PC-9 (cell line): ENCODE results near the gene IL22. TPM values are rescaled to one million over a fixed set of nuclear protein-coding genes. Genes with fewer than 3 reads are reported as not detected.

ENCODE experiments used
- BruUV-seq: library from RNA; stranded (reverse); fragments of 400-500 nt; replicated peaks from 2 replicates; lab custom pipeline; 2021; lab: Mats Ljungman, UMichigan
- CTCF ChIA-PET: fragments of 300-600 bp; sonication (Branson Sonifier 250); formaldehyde crosslinking; loops from one replicate; lab custom pipeline; 2022; ENCODE audit warnings: antibody characterized with exemption; lab: Charles Lee
- POLR2A ChIA-PET: fragments of 300-600 bp; sonication (Branson Sonifier 250); formaldehyde crosslinking; loops from one replicate; lab custom pipeline; 2022; ENCODE audit warnings: antibody characterized with exemption; ENCODE audit not compliant: unreplicated experiment; lab: Charles Lee
- DNase-seq, 2 experiments: peaks; one replicate each; pipeline versions ENCODE4 v3.0.0 to v3.0.0-alpha.2; 2015 to 2022; ENCODE audit warnings: mixed read lengths in 1 of 2
- H2AFZ ChIP-seq: fragments of 200-600 bp; sonication (generic); 2 replicates; pipeline ENCODE4 v1.8.1; 2017; ENCODE audit warnings: antibody characterized with exemption
- H3F3A ChIP-seq: fragments of 200-600 bp; sonication (generic); 2 replicates; pipeline ENCODE4 v1.8.1; 2017; ENCODE audit warnings: antibody characterized with exemption, mild to moderate bottlenecking, low read depth; ENCODE audit not compliant: insufficient read depth
- H3K27ac ChIP-seq: fragments of 200-600 bp; sonication (generic); 2 replicates; pipeline ENCODE4 v1.6.1; 2016; ENCODE audit warnings: mixed run types
- H3K27me3 ChIP-seq: fragments of 200-600 bp; sonication (generic); 2 replicates; pipeline ENCODE4 v1.6.1; 2016; ENCODE audit warnings: low read depth, mixed run types; ENCODE audit not compliant: insufficient read depth
- H3K36me3 ChIP-seq: fragments of 200-600 bp; sonication (generic); 2 replicates; pipeline ENCODE4 v1.6.1; 2016; ENCODE audit warnings: low read depth, mixed run types
- H3K4me1 ChIP-seq: fragments of 200-600 bp; sonication (generic); replicated peaks from 2 replicates; pipeline ENCODE4 v1.6.1; 2016; ENCODE audit warnings: mixed run types; ENCODE audit not compliant: insufficient read depth
- H3K4me2 ChIP-seq: fragments of 200-600 bp; sonication (generic); 2 replicates; pipeline ENCODE4 v1.6.1; 2017; ENCODE audit warnings: mixed run types
- H3K4me3 ChIP-seq: fragments of 200-600 bp; sonication (generic); 2 replicates; pipeline ENCODE4 v1.6.1; 2016; ENCODE audit warnings: mixed run types
- H3K79me2 ChIP-seq: fragments of 200-600 bp; sonication (generic); 2 replicates; pipeline ENCODE4 v1.6.1; 2017; ENCODE audit warnings: low read depth, mixed run types
- H3K9me2 ChIP-seq: fragments of 200-600 bp; sonication (generic); 2 replicates; pipeline ENCODE4 v1.8.1; 2017; ENCODE audit warnings: mild to moderate bottlenecking; ENCODE audit not compliant: insufficient read depth
- H3K9me3 ChIP-seq: fragments of 200-600 bp; sonication (generic); 2 replicates; pipeline ENCODE4 v1.8.1; 2016; ENCODE audit warnings: low read depth; ENCODE audit not compliant: insufficient read depth
- H4K20me1 ChIP-seq: fragments of 200-600 bp; sonication (generic); 2 replicates; pipeline ENCODE4 v1.8.1; 2017; ENCODE audit not compliant: insufficient read depth
- EZH2 ChIP-seq: fragments of 200-600 bp; sonication (generic); IDR thresholded peaks from 2 replicates; pipeline ENCODE4 v1.8.0; 2017; ENCODE audit warnings: antibody characterized with exemption, low read depth
- intact Hi-C: fragments of 100-400 bp; cut with micrococcal nuclease; formaldehyde crosslinking; loops from one replicate; pipeline ENCODE4 v1.10.0; 2022; ENCODE audit not compliant: unreplicated experiment
- total RNA-seq: library from RNA; stranded (reverse); gene quantifications from 2 replicates; pipeline ENCODE4 v1.2.3, GENCODE V29; 2021
- TF ChIP-seq, protein P1 (sequence below): fragments of 200-600 bp; sonication (generic); conservative IDR thresholded peaks from 2 replicates; pipeline ENCODE4 v1.6.1; 2017; ENCODE audit warnings: mixed run types, antibody characterized with exemption, mild to moderate bottlenecking, moderate library complexity

The IL22 gene
- total RNA-seq, 1 experiment from 2014 or later: not detected

DNA sequence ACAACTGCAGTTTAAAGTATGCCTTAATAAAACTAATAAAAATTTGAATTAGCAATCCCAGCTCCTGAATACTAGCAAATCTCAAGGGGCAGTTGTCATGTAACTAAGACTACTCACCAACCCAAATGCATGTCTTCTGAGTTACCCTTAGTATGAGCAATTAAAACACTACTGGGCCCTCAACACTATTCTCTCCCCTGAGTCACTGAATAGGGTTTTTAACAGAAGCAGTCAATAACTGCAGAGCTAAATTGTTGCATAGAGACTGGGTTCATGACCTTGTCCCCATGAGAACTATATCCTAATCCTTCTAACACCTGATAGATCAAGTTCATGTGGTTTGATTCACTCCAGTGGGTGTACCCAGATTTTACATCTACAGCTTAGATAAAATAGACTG lies 39.9 kb upstream of the IL22 start:
- TF ChIP-seq EZH2: no peak
- TF ChIP-seq, protein P1, sequence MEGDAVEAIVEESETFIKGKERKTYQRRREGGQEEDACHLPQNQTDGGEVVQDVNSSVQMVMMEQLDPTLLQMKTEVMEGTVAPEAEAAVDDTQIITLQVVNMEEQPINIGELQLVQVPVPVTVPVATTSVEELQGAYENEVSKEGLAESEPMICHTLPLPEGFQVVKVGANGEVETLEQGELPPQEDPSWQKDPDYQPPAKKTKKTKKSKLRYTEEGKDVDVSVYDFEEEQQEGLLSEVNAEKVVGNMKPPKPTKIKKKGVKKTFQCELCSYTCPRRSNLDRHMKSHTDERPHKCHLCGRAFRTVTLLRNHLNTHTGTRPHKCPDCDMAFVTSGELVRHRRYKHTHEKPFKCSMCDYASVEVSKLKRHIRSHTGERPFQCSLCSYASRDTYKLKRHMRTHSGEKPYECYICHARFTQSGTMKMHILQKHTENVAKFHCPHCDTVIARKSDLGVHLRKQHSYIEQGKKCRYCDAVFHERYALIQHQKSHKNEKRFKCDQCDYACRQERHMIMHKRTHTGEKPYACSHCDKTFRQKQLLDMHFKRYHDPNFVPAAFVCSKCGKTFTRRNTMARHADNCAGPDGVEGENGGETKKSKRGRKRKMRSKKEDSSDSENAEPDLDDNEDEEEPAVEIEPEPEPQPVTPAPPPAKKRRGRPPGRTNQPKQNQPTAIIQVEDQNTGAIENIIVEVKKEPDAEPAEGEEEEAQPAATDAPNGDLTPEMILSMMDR: no peak
- H3K4me1 ChIP-seq: peaks cover 11% of the 10 kb centered on the region; the same call in 1 of the 2 replicates
- H3K4me2 ChIP-seq: no peak overlapping the region
- no peaks in the 10 kb centered on the region for H3K79me2 ChIP-seq
- H3K9me3 ChIP-seq: no peaks in the 10 kb centered on the region
- POLR2A ChIA-PET: interaction anchor here (0.7 kb wide), 1 partner anchor 22 kb away, joined by 8 read pairs; no protein-coding TSS in a partner anchor
- no peaks in the 10 kb centered on the region for H4K20me1 ChIP-seq
- intact Hi-C loops: no loop called here
- no peak overlapping the region for H2AFZ ChIP-seq
- CTCF ChIA-PET: no interaction called here
- no peaks in the 10 kb centered on the region for H3F3A ChIP-seq
- H3K4me3 ChIP-seq: no peak overlapping the region
- 0 out of 2 replicates have a peak, but pooled peaks cover 4% of the 10 kb centered on the region for H3K9me2 ChIP-seq
- no peak for DNase-seq
- H3K36me3 ChIP-seq: no peaks in the 10 kb centered on the region
- no TSS peak for BruUV-seq
- no peaks in the 10 kb centered on the region for H3K27me3 ChIP-seq
- H3K27ac ChIP-seq: no peak overlapping the region

DNA sequence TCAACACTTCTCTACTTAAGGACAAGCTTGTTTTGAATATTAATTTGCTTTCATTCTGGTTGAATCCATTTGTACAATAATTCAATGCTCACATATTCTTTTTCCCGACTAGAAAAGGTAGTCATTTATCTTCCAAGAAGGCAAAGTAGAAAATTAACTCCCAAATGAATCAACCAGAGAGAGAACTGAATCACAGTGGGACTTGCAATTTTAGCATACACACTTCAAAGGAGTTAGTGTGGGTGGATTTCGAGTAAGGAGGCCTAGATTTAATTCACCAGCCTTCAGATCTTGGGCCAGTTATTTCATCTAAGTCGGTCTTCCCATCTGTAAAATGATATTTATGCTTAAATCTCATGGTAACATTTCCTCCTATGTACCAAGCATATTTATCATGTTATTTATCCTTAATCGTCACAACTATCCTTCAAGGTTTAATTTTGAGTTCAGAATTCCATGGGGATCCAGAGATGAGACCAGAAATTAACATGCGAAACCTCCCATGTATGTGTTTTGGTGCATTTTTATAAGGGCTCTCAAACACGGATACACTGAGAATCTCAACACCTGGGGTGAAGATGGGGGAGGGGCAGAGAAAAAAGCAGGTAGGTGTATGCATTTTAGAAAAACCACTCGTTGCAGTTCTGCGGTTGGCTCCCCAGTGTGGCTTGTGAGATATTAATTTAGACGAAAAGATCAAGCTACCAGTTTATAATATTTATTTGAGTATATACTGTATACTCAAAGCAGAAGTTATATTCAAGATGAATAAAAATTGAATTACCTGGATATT lies 38.9 kb upstream of the IL22 start:
- Histone ChIP-seq H3K4me1 (peaks cover 11% of the 10 kb centered on the region; the same call in 1 of the 2 replicates), H3K36me3 (no peaks in the 10 kb centered on the region), H3K4me3 (no peak overlapping the region), H4K20me1 (no peaks in the 10 kb centered on the region), H3K79me2 (no peaks in the 10 kb centered on the region), H2AFZ (no peak overlapping the region), H3K27ac (no peak overlapping the region), H3K4me2 (no peak overlapping the region), H3K9me2 (0 out of 2 replicates have a peak, but pooled peaks cover 4% of the 10 kb centered on the region), H3F3A (no peaks in the 10 kb centered on the region), H3K9me3 (no peaks in the 10 kb centered on the region), H3K27me3 (no peaks in the 10 kb centered on the region)
- TF ChIP-seq, protein P1: no peak
- TF ChIP-seq EZH2: no peak
- no peak for DNase-seq
- intact Hi-C loops: no loop called here
- ChIA-PET POLR2A (no interaction called here), CTCF (no interaction called here)
- no TSS peak for BruUV-seq

GRCh38 chr12:68291396-68292036 lies 38.1 kb upstream of the IL22 start:
- intact Hi-C loops: no loop called here
- TF ChIP-seq EZH2: no peak
- TF ChIP-seq, protein P1: no peak
- peaks cover 11% of the 10 kb centered on the region; the same call in 1 of the 2 replicates for H3K4me1 ChIP-seq
- H3K27me3 ChIP-seq: no peaks in the 10 kb centered on the region
- H3K27ac ChIP-seq: no peak overlapping the region
- POLR2A ChIA-PET: no interaction called here
- BruUV-seq: no TSS peak
- H3K4me3 ChIP-seq: no peak overlapping the region
- H3K4me2 ChIP-seq: no peak overlapping the region
- H3K79me2 ChIP-seq: no peaks in the 10 kb centered on the region
- H3K9me3 ChIP-seq: no peaks in the 10 kb centered on the region
- H4K20me1 ChIP-seq: no peaks in the 10 kb centered on the region
- no peak overlapping the region for H2AFZ ChIP-seq
- H3F3A ChIP-seq: no peaks in the 10 kb centered on the region
- no peak for DNase-seq
- no peaks in the 10 kb centered on the region for H3K36me3 ChIP-seq
- 0 out of 2 replicates have a peak, but pooled peaks cover 4% of the 10 kb centered on the region for H3K9me2 ChIP-seq
- CTCF ChIA-PET: no interaction called here
